KBM-7 (cell line): ENCODE data around the gene SLCO3A1.
A peak's percentile ranks its signal among the peaks of the same experiment; 100 is the strongest.

ENCODE experiments used
- DNase-seq: peaks from one replicate; pipeline ENCODE4 v3.0.0-alpha.2; 2015
- in situ Hi-C: fragments of 300-500 bp; cut with MboI; formaldehyde crosslinking; loops from 2 replicates; pipeline ENCODE4 v1.14.3; 2020; ENCODE audit warnings: low sequenced_read_pairs, low pct_unique_long_range_greater_than_20kb, mixed read lengths

Gene SLCO3A1

GRCh38 chr15:91975241-91975978 is 121.9 kb downstream of the SLCO3A1 start:
- DNase-seq = no peak
- in situ Hi-C loops = no loop called here

GRCh38 chr15:91976966-91977365 is 123.5 kb downstream of the SLCO3A1 start:
- in situ Hi-C loops = no loop called here
- no peak for DNase-seq

- in situ Hi-C loops = no loop called here
- no peak for DNase-seq
These were observed 127.2 kb downstream of the SLCO3A1 start for GRCh38 chr15:91980502-91981267.

- DNase-seq = no peak
- in situ Hi-C loops = no loop called here
These were observed 128.6 kb downstream of the SLCO3A1 start for GRCh38 chr15:91981821-91982800.

GRCh38 chr15:91983729-91984340 is 130.3 kb downstream of the SLCO3A1 start:
- in situ Hi-C loops = no loop called here
- no peak for DNase-seq

- in situ Hi-C loops = no loop called here
- DNase-seq = no peak
These were observed 131.8 kb downstream of the SLCO3A1 start for GRCh38 chr15:91985297-91985696.

- in situ Hi-C loops = no loop called here
- DNase-seq = no peak
These were observed 134.6 kb downstream of the SLCO3A1 start for GRCh38 chr15:91988071-91988470.

- in situ Hi-C loops = no loop called here
- no peak for DNase-seq
These were observed 135.1 kb downstream of the SLCO3A1 start for GRCh38 chr15:91988655-91989054.

- DNase-seq = no peak
- in situ Hi-C loops = no loop called here
These were observed 136.3 kb downstream of the SLCO3A1 start for GRCh38 chr15:91989821-91990220.

GRCh38 chr15:91992945-91993344 is 139.4 kb downstream of the SLCO3A1 start:
- DNase-seq = peak; percentile 11
- in situ Hi-C loops = no loop called here

GRCh38 chr15:91995146-91995545 is 141.6 kb downstream of the SLCO3A1 start:
- in situ Hi-C loops = no loop called here
- no peak for DNase-seq

GRCh38 chr15:91997163-91997562 is 143.7 kb downstream of the SLCO3A1 start:
- in situ Hi-C loops = no loop called here
- no peak for DNase-seq

GRCh38 chr15:92000709-92001108 is 147.2 kb downstream of the SLCO3A1 start:
- in situ Hi-C loops = no loop called here

GRCh38 chr15:92001307-92001706 is 147.8 kb downstream of the SLCO3A1 start:
- DNase-seq = no peak
- in situ Hi-C loops = no loop called here

More at GRCh38 chr15:92000709-92001108, 147.2 kb downstream of the SLCO3A1 start:
- no peak for DNase-seq

GRCh38 chr15:92002666-92003065 is 149.2 kb downstream of the SLCO3A1 start:
- in situ Hi-C loops = no loop called here
- DNase-seq = no peak

- DNase-seq = no peak
- in situ Hi-C loops = no loop called here
These were observed 150.1 kb downstream of the SLCO3A1 start for GRCh38 chr15:92003515-92004067.

GRCh38 chr15:92005154-92005553 is 151.6 kb downstream of the SLCO3A1 start:
- DNase-seq = no peak
- in situ Hi-C loops = no loop called here

- in situ Hi-C loops = no loop called here
These were observed 152.9 kb downstream of the SLCO3A1 start for GRCh38 chr15:92006186-92007028.

More at GRCh38 chr15:92006186-92007028, 152.9 kb downstream of the SLCO3A1 start:
- no peak for DNase-seq
